Heart left ventricle (tissue), 16 donors: ENCODE measurements around the gene SLC22A23. TPM values are rescaled to one million over a fixed set of nuclear protein-coding genes. Genes with fewer than 3 reads are reported as not detected.

Experiments used
- ATAC-seq, 4 donors: fragments of 200-7000 bp; cut with Tn5 transposase; one replicate each; pipeline ENCODE4 v1.9.1; 2020 to 2022; ENCODE audit warnings: moderate library complexity in 4 of 4, mild to moderate bottlenecking in 3 of 4, moderate number of reproducible peaks in 1 of 4
- DNase-seq, 5 donors: peaks; one replicate each; pipeline ENCODE4 v3.0.0-alpha.2; 2020
- H3K27ac ChIP-seq, 12 donors: fragments of 200-600 bp; sonication (generic) in 4 of 12; one replicate each; pipeline versions ENCODE4 v1.5.0 to v1.8.0; 2016 to 2022; ENCODE audit warnings: mild to moderate bottlenecking in 2 of 12
- H3K27me3 ChIP-seq, 9 donors: fragments of 200-600 bp; sonication (generic) in 2 of 9; one replicate each; pipeline versions ENCODE4 v1.5.1 to v1.8.0; 2016 to 2022; ENCODE audit warnings: mild to moderate bottlenecking in 3 of 9
- H3K36me3 ChIP-seq, 9 donors: fragments of 200-600 bp; sonication (generic) in 2 of 9; one replicate each; pipeline versions ENCODE4 v1.5.0 to v1.8.0; 2018 to 2022; ENCODE audit warnings: mild to moderate bottlenecking in 2 of 9
- H3K4me1 ChIP-seq, 12 donors: fragments of 200-600 bp; sonication (generic) in 4 of 12; one replicate each; pipeline versions ENCODE4 v1.5.0 to v1.8.0; 2016 to 2022; ENCODE audit warnings: mild to moderate bottlenecking in 3 of 12
- H3K4me3 ChIP-seq, 12 donors: fragments of 200-600 bp; sonication (generic) in 4 of 12; one replicate each; pipeline versions ENCODE4 v1.5.0 to v1.8.0; 2017 to 2022; ENCODE audit warnings: mild to moderate bottlenecking in 9 of 12, moderate library complexity in 4 of 12
- H3K9me3 ChIP-seq, 12 donors: fragments of 200-600 bp; sonication (generic) in 4 of 12; one replicate each; pipeline versions ENCODE4 v1.5.0 to v1.8.0; 2016 to 2022; ENCODE audit warnings: mild to moderate bottlenecking in 1 of 12
- CTCF ChIP-seq, 12 donors: fragments of 200-600 bp; sonication (generic) in 4 of 12; IDR thresholded peaks; one replicate each; pipeline versions ENCODE4 v1.5.0 to v1.8.0; 2018 to 2022; ENCODE audit warnings: antibody characterized with exemption in 12 of 12, mild to moderate bottlenecking in 5 of 12
- POLR2A ChIP-seq, 2 donors: fragments of 450-650 bp; IDR thresholded peaks; one replicate each; pipeline ENCODE4 v1.6.1; 2017; ENCODE audit warnings: antibody characterized with exemption in 2 of 2, mild to moderate bottlenecking in 2 of 2, moderate library complexity in 2 of 2
- whole genome bisulfite sequencing, 4 donors: extraction: QIAGEN DNeasy Blood & Tissue Kit in 2 of 4; methylation state at CpG; one replicate each; pipeline versions ENCODE4 v1.1.5 to v1.1.7; 2013 to 2018; 5-methylcytosine and 5-hydroxymethylcytosine counted together
- intact Hi-C, 10 donors: fragments of 100-400 bp; cut with DNase I; formaldehyde crosslinking; loops; one replicate each; pipeline versions ENCODE4 v1.11.1 to v1.14.2; 2022
- polyA plus RNA-seq, 2 donors: library from polyadenylated mRNA; stranded (reverse); fragments of 200-250 nt; gene quantifications; one replicate each; pipeline ENCODE4 v1.2.3, GENCODE V29; 2013
- total RNA-seq, 9 donors: library from RNA; depleted of rRNA in 2 of 9; stranded (reverse); fragments of >200 nt in 2 of 9; fragmentation: NEBNext Ultra II Directional in 3 of 9; extraction: Animal tissue kit (Norgen Biotek cat#: 25700) in 3 of 9; gene quantifications; one replicate each; pipeline versions ENCODE4 v1.1.0 to v1.2.4, GENCODE V29; 2016 to 2023
- donor health status: ischemic (EF 13 %, LVEDD 7.1; RV severe dilation, severe dysfunction).
- donor health status: healthy with polysubstance abuse.
- donor health status: DM: no; HTN: yes; CAD: no.
- donor health status: DM: no; HTN: no; CAD: no.
- donor health status: ischemic (EF 25% LVEDD 6.9; RV normal size, moderate dysfunction).
- donor health status: ischemic (EF 25% LVEDD 5.7; RV mildly dilated, moderate dysfunction).
- donor health status: healthy.
- donor health status: DM: yes; HTN: yes; CAD: no.
- donor health status: ischemic (EF 35%, LVEDD 5.7; RV mildly dilated, moderate dysfunction).
- donor health status: nonischemic (EF 11% LVEDD 7.7; RV severe dilation, severe dysfunction).
- donor health status: DM: yes; HTN: yes; CAD: no.
- donor health status: PGD.
- donor health status: ischemic (EF 29% LVEDD 5.4; RV normal size, mild dysfunction).
- donor health status: nonischemic (EF 23%, LVEDD 6.1; RV moderate dilation, normal function).

Gene SLC22A23
- total and polyA plus RNA-seq, 11 donors: 2.9 to 12.4 (median 5.2) TPM

- 0 to 1% (median 1%) methylated on average over 32 to 80 of the region's 80 CpGs for WGBS, 4 donors
- Histone ChIP-seq H3K27me3 (no peaks in the 10 kb centered on the region), H3K4me1 (peaks cover 0 to 38% (median 18%) of the 10 kb centered on the region in 12 donors), H3K27ac (peak within 1 kb of the TSS in 11 of 12 donors; percentile 40 to 85 (median 82)), H3K4me3 (peak within 1 kb of the TSS; percentile 60 to 99 (median 94)), H3K9me3 (no peaks in the 10 kb centered on the region), H3K36me3 (peaks cover 0 to 8% (median 6%) of the 10 kb centered on the region in 9 donors)
- peak; percentile 96 to 99 (median 97) for DNase-seq
- no peak for TF ChIP-seq CTCF (IDR thresholded peaks at IDR 0.05)
- peak in 1 of 2 donors; percentile 60 for TF ChIP-seq POLR2A (IDR thresholded peaks at IDR 0.05)
- intact Hi-C loops: loop anchor here in 7 of 10 donors (2.0 to 10.0 kb wide), 3 partner anchors 94 to 264 kb away; partner anchors contain the start of gene NQO2 (in 3 of the 7)
- peak; percentile 93 to 98 (median 98) for ATAC-seq
These were observed 197.9 kb downstream of the SLC22A23 start, which contains the start of gene PSMG4 for GRCh38 chr6:3258720-3259490. Gene PSMG4, plus strand, starts transcription at chr6:3258947. Its CDS starts 76 bp downstream, at chr6:3259023.

- H3K36me3 ChIP-seq: peaks cover 0 to 1% (median 0%) of the 10 kb centered on the region in 9 donors
- DNase-seq (no peak), ATAC-seq (no peak)
- WGBS, 4 donors: 56 to 62% (median 58%) methylated on average over 12 of the region's 12 CpGs
- H3K27ac ChIP-seq: peak overlapping the region in 9 of 12 donors; percentile 59 to 85 (median 82)
- TF ChIP-seq CTCF (IDR thresholded peaks at IDR 0.05): no peak
- no peak for TF ChIP-seq POLR2A (IDR thresholded peaks at IDR 0.05)
- intact Hi-C loops: loop anchor here in 7 of 10 donors (2.0 to 10.0 kb wide), 3 partner anchors 93 to 263 kb away; partner anchors contain the start of gene NQO2 (in 3 of the 7)
- no peaks in the 10 kb centered on the region for H3K9me3 ChIP-seq
- H3K27me3 ChIP-seq: no peaks in the 10 kb centered on the region
- H3K4me1 ChIP-seq: peaks cover 0 to 37% (median 18%) of the 10 kb centered on the region in 12 donors
- peak overlapping the region; percentile 60 to 99 (median 94) for H3K4me3 ChIP-seq
These were observed 198.6 kb downstream of the SLC22A23 start for GRCh38 chr6:3258201-3258600.

- H3K9me3 ChIP-seq: no peaks in the 10 kb centered on the region
- H3K4me3 ChIP-seq: no peak overlapping the region
- WGBS, 4 donors: 96 to 97% (median 96%) methylated on average over 24 to 40 of the region's 40 CpGs
- TF ChIP-seq POLR2A (IDR thresholded peaks at IDR 0.05) (no peak), CTCF (IDR thresholded peaks at IDR 0.05) (no peak)
- H3K36me3 ChIP-seq: no peaks in the 10 kb centered on the region
- intact Hi-C loops: loop anchor here in 7 of 10 donors (5.0 to 10.0 kb wide), 4 partner anchors 89 to 259 kb away; partner anchors contain the start of genes TUBB2A (in 4 of the 7) and NQO2 (in 3 of the 7)
- H3K27me3 ChIP-seq: peaks cover 0 to 9% (median 0%) of the 10 kb centered on the region in 9 donors
- no peak for DNase-seq
- peaks cover 0 to 27% (median 9%) of the 10 kb centered on the region in 12 donors for H3K4me1 ChIP-seq
- H3K27ac ChIP-seq: no peak overlapping the region
- ATAC-seq: no peak
These were observed 203.3 kb downstream of the SLC22A23 start for GRCh38 chr6:3253597-3253961.
